Inflammatory macrophage treated with lipopolysaccharide for 4 hours (primary cell): ENCODE results near the gene MTA1.
A peak's percentile ranks its signal among the peaks of the same experiment; 100 is the strongest.

Experiments used
- DNase-seq: peaks from one replicate; pipeline ENCODE4 v3.0.0-alpha.2; 2020

MTA1 gene

GRCh38 chr14:105478398-105479251 lies 59.0 kb downstream of the MTA1 start:
- DNase-seq: no peak

DNA sequence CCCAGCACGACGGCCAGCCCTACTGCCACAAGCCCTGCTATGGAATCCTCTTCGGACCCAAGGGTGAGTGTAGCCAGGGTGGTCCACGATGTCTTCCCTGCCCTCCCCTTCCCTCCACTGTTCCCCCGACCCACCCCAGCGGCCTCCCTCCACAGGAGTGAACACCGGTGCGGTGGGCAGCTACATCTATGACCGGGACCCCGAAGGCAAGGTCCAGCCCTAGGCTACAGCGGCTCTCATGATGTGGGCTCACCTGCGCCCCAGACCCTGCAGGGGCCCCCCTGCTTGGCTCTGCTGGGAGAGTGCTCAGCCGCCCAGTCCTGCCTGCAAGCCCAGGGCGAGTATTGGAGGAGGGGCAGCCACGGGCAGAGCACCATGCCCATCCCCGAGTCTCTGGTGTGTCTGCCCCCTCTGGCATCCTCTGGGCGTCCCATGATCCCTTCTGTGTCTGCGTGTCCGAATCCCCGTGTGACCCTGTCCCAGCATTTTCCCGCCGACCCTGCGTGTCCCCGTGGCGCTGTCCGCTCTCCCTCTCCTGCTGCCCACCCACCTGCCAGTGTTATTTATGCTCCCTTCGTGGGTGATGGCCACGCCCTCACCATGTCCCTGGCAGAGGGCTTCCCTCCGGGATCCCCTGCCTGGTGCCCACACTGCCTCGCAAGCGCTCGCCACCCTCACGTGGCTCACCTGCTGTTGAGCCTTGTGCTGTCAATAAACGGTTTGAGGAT lies 60.0 kb downstream of the MTA1 start:
- DNase-seq: no peak

GRCh38 chr14:105480199-105480746 lies 60.6 kb downstream of the MTA1 start:
- DNase-seq: no peak

DNA sequence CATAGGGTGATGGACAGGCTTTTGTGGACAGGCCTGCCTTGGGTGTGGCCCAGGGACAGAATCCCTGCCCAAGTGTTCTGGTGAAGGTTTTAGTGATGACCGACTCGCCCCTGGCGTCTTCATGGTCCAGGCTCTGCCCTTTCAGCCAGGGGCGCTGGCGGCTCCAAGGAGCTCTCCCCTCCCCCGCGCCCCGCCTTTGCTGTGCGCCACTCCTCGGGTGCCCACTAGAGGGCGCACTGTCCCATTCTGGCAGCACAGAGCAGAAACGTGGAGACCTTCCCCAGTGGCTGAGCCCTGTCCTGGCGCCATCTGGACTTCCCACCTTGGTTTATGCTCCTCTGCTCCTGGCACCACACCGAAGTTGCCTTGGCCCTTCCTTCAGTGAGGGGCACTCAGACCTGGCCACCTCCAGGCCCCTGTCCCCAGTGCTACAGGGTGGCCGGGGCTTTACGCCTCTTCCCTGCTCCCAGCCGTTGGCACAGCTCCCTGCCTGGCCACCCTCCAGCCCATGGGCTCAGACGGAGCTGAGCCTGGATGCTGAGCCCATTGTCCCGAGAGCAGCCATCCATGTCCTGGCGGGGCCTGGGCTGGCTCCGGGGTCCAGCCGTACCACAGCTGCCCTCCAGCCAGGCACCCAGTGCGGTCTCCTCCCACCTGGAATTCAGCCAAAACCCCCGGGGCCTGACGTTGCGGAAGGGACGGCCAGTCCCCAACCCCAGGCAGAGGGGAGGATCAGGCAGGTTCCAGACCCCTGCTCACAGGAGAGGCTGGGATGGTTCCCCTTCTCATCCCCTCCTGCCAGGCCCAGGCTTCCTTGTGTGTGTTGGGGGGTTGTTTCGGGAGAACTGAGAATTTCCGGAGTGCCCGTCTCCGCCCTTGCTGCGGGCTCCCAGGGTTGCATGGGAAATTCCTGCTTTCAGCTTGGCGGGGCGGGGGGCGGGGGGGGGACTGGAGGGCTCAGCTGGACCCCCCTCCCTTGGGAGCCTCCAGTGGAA lies 61.5 kb downstream of the MTA1 start:
- DNase-seq: peak; percentile 74

DNA sequence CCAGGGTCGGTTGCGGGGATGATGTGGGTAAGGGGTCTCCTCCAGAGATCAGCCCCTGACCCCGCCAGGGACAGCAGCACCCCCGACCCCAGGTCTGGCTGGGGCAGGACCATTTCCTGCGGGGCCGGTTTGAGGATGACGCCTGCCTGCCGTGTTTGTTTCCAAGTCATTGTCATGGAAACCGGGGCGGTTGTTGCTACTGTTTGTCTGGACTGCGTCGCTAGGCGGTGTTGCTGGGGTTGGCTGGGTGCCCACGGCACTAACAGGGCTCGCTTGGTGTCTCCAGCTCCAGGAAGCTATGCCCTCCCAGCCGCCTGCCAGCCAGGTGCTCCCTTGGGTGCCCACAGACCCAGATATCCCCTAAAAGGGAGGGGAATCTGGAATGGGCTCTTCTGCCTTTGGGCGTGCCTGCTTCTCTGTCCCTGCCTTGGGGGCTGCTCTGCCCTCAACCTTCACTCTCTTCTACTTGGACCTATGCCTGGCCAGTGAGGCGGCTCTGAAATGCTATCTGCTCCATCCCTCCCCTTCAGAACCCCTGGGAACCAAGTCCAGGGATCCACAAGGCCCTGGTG lies 62.3 kb downstream of the MTA1 start:
- DNase-seq: peak; percentile 96

GRCh38 chr14:105482486-105483110 lies 63.0 kb downstream of the MTA1 start:
- no peak for DNase-seq

GRCh38 chr14:105483300-105484068 lies 63.9 kb downstream of the MTA1 start:
- DNase-seq: no peak

- DNase-seq: no peak
These were observed 64.7 kb downstream of the MTA1 start for GRCh38 chr14:105484069-105484996.

- no peak for DNase-seq
These were observed 65.4 kb downstream of the MTA1 start for GRCh38 chr14:105484997-105485393.

- peak; percentile 16 for DNase-seq
These were observed 66.1 kb downstream of the MTA1 start for GRCh38 chr14:105485739-105486162.

DNA sequence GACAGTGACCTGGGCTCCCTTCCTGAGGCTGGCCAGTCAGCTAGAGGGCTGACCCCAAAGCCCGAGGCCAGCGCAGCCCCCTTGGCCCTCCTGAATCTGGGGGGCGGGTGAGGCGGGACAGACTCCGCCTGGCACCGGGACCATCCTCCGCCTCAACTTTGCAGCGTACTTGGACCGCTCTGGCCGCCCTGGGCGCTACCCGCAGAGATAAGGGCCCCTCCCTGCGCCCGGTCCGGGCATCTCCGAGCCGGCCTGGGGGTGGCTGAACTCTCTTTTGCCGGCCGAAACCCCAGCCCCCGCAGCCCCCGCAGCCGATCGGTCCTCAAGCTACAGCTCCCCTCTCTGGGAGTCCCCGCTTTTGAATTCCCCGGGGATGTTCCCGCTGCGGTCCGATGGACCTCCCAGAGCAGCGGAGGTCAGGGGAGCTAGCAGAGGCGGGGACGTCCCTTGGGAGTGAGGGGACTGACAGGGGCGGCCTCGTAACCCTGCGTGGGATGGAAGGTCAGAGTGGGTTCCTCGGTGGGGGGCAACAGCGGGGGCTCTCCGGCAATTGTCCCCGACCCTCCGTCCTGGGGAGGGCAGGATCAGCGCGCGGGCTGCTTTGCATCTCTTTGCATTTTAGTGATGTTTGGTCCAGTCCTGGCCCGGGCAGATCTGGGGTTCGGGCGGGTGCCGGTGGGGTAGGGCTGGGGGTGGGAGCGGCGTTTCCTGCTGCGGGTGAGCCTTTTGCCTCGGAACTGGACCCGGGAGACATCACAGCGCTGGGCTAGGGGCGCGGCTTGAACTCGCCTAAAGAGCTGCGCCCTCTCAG lies 66.7 kb downstream of the MTA1 start, which contains the start of gene CRIP1:
Gene CRIP1 (plus strand): TSS at position 724 of the 811 bp plus-strand sequence. CDS start 374 bp downstream, outside the sequence.
- DNase-seq: no peak

- no peak for DNase-seq
These were observed 67.4 kb downstream of the MTA1 start for GRCh38 chr14:105486974-105487448.

DNA sequence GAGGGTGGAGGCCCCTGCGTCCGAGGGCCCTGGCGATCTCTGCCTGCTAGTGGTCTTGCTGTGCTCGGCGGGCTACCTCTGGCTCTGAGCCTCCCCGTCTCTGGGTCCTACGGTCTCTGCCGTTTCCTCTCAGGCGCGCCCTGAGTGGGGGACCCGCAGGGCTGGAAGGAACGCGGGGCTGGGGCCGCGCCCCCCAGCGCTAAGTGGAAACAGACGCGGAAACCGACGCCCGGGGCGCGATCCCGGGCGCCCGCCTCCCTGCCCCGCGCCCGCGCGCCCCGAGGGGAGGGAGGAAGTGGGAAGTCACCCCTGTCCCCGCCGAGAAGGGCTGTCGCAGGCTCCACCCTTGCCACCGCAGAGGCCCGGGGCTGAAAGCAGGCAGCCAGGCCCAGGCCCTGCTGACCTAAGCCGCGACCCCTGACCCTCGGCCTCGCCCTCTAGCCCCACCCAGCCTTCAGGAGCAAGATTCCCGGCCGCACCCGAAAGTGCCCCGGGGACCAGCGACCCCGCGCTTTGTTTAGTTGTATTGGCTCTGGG lies 67.9 kb downstream of the MTA1 start:
- DNase-seq: peak; percentile 64

GRCh38 chr14:105487986-105488777 lies 68.6 kb downstream of the MTA1 start:
- no peak for DNase-seq

DNA sequence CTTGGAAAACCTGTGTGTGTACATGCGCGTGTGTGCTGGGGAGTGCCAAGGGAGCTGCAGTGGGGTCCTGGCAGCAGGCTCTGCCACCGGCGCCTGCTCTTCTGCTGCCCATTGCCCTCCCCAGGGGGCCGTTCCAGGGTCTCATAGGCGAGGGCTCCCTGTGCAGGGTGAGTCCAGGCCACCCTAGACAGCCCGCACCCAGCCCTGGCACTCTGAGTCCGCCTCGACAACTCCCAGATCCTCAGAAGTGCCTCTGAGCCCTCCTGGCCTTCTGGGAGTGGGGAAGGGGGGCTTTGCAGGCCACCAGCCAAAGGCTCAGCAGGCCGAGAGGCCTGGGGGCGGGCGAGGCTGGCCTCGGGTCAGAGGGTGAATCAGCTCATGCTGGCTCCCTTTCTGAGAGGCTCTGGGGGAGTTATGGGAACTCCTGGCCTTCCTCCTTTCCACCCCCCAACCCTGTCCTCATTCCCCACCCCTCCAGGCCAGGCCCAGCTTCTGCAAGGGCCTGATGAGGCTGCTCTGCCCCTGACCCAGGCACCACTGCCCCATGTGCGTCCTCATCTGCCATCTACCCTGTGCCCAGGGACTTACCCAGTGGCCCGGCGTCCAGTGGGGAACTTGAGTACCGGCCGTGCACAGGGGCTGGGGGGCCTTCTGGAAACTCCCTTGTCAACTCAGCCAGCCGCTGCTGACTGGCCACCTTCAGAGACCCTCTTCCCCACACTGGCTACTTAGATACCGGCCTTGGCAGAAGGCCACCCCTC lies 69.3 kb downstream of the MTA1 start:
- DNase-seq: no peak

- DNase-seq: peak; percentile 70
These were observed 70.1 kb downstream of the MTA1 start for GRCh38 chr14:105489542-105490266.
